HG03565 (cell line): Measurements from ENCODE around the gene CRP.
"Not testable (repeated sequence)": the region's sequence is repeated elsewhere in the genome, so short reads cannot be mapped to it uniquely, and the experiment has no call there.

Experiments
- ATAC-seq: cut with Tn5 transposase; IDR thresholded peaks from one replicate; pipeline ENCODE4 v1.9.1; 2021; ENCODE audit warnings: mild to moderate bottlenecking, moderate library complexity; ENCODE audit not compliant: unreplicated experiment

CRP gene

GRCh38 chr1:159700312-159700711 lies 14.1 kb downstream of the CRP start:
- ATAC-seq: no peak

- no peak for ATAC-seq
Measured at GRCh38 chr1:159699653-159700052, 14.7 kb downstream of the CRP start.

GRCh38 chr1:159699246-159699645 lies 15.1 kb downstream of the CRP start:
- no peak for ATAC-seq

GRCh38 chr1:159687511-159687910 lies 26.9 kb downstream of the CRP start:
- no peak for ATAC-seq

- ATAC-seq: no peak
Measured at GRCh38 chr1:159686599-159687299, 27.6 kb downstream of the CRP start.

- no peak for ATAC-seq
Measured at GRCh38 chr1:159678939-159679338, 35.5 kb downstream of the CRP start.

GRCh38 chr1:159675046-159675445 lies 39.3 kb downstream of the CRP start:
- no peak for ATAC-seq

GRCh38 chr1:159672390-159672789 lies 42.0 kb downstream of the CRP start:
- not testable (repeated sequence) for ATAC-seq

GRCh38 chr1:159669338-159669737 lies 45.1 kb downstream of the CRP start:
- ATAC-seq: no peak

GRCh38 chr1:159668739-159669138 lies 45.6 kb downstream of the CRP start:
- ATAC-seq: no peak

GRCh38 chr1:159664247-159664646 lies 50.1 kb downstream of the CRP start:
- no peak for ATAC-seq

- no peak for ATAC-seq
Measured at GRCh38 chr1:159663552-159663951, 50.8 kb downstream of the CRP start.
